K562 (cell line): ENCODE measurements around the gene FGGY.

ENCODE experiments used
- BRD4 ChIP-seq: fragments of 200-600 bp; sonication (generic); IDR thresholded peaks from 2 replicates; pipeline ENCODE4 v1.6.1; 2017; ENCODE audit warnings: inconsistent platforms
- CHD1 ChIP-seq: fragments of 200-600 bp; sonication (generic); IDR thresholded peaks from one replicate; pipeline ENCODE4 v1.6.1; 2012; ENCODE audit warnings: mild to moderate bottlenecking, moderate library complexity, low read length, inconsistent platforms
- NFXL1 ChIP-seq: fragments of 450-650 bp; formaldehyde crosslinking; IDR thresholded peaks from 2 replicates; pipeline ENCODE4 v1.4.0; 2021; ENCODE audit warnings: mild to moderate bottlenecking
- ZNF551 ChIP-seq: fragments of 250-450 bp; sonication (Bioruptor Pico); IDR thresholded peaks from 2 replicates; pipeline ENCODE4 v1.5.0; 2021; ENCODE audit warnings: mild to moderate bottlenecking, moderate library complexity
- TF ChIP-seq, protein P1 (sequence below), 3 experiments: IDR thresholded peaks in 2 of 3; conservative IDR thresholded peaks in 1 of 3; 2 replicates each; pipeline ENCODE4 v1.5.1; 2011 to 2012; ENCODE audit warnings: low read length in 3 of 3, mild to moderate bottlenecking in 3 of 3, control low read depth in 2 of 3, improper control_type of control experiment in 1 of 3, inconsistent platforms in 1 of 3, low read depth in 1 of 3, mixed read lengths in 1 of 3, moderate library complexity in 1 of 3; ENCODE audit not compliant: insufficient read depth in 2 of 3

DNA sequence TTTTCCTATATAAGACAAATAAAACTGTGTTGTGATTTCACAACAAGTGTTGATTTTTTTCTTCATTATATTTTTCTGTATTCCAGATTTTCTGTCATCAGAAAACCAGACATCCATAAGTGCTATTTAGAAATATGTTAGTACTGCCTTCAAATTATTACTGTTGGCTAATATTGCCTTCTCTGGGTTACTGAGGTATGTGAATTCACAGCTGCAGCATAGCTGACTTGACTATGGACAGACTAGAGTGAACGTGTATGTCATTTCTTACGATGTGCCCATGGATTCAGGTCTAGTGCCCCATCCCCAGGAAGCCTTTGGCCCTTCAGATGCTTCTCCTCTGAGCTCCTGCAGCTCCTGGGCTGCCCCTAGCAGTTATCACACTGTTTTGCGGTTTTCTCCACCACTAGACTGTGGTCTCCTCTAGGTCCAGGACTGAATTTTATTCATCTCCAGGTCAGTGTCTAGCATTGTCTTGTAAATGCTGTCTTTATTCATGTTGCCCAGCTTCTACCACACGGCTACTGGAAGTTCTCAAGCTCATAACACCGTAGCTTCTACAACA, 118.5 kb downstream of the FGGY start:
- TF ChIP-seq CHD1: no peak
- TF ChIP-seq, protein P1, sequence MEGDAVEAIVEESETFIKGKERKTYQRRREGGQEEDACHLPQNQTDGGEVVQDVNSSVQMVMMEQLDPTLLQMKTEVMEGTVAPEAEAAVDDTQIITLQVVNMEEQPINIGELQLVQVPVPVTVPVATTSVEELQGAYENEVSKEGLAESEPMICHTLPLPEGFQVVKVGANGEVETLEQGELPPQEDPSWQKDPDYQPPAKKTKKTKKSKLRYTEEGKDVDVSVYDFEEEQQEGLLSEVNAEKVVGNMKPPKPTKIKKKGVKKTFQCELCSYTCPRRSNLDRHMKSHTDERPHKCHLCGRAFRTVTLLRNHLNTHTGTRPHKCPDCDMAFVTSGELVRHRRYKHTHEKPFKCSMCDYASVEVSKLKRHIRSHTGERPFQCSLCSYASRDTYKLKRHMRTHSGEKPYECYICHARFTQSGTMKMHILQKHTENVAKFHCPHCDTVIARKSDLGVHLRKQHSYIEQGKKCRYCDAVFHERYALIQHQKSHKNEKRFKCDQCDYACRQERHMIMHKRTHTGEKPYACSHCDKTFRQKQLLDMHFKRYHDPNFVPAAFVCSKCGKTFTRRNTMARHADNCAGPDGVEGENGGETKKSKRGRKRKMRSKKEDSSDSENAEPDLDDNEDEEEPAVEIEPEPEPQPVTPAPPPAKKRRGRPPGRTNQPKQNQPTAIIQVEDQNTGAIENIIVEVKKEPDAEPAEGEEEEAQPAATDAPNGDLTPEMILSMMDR (IDR thresholded peaks at IDR 0.05 in 2 of 3, conservative IDR thresholded peaks at IDR 0.05 in 1 of 3; ENCODE audit: insufficient read depth in 2 of 3, low read depth in 1 of 3, low read length in 3 of 3): no peak
- no peak for TF ChIP-seq ZNF551
- TF ChIP-seq BRD4: no peak
- no peak for TF ChIP-seq NFXL1
